Measurements from ENCODE around the gene GNAT3. TPM values are rescaled to one million over a fixed set of nuclear protein-coding genes. Genes with fewer than 3 reads are reported as not detected.

GNAT3 gene
- total and polyA plus RNA-seq, 2 donors (not counting 3 experiments of a cell fraction or from before 2014, with no cell fraction given), result not detected

- dilution Hi-C loops (cut with MboI; ENCODE audit: extremely low pct_ligation_motif_present, low sequenced_read_pairs), result no loop called here
- Histone ChIP-seq H3K36me3 (ENCODE audit: control insufficient read depth in 2 of 2, extremely low read depth in 1 of 2, insufficient read depth in 2 of 2, low read length in 2 of 2) (no peaks in the 10 kb centered on the region), H2AFZ (ENCODE audit: low read depth, low read length) (no peak overlapping the region), H3K79me2 (ENCODE audit: control insufficient read depth, insufficient read depth, low read length) (no peaks in the 10 kb centered on the region), H3K4me2 (ENCODE audit: insufficient read depth, low read length) (no peak overlapping the region), H3K27me3 (ENCODE audit: control insufficient read depth in 2 of 2, insufficient read depth in 2 of 2, low read length in 2 of 2) (no peaks in the 10 kb centered on the region), H3K9me3 (replicated peaks; ENCODE audit: control insufficient read depth, insufficient read depth, low read length) (no peaks in the 10 kb centered on the region), H3K9ac (replicated peaks; ENCODE audit: extremely low read depth, insufficient read depth, low read length) (no peak overlapping the region), H4K20me1 (replicated peaks; ENCODE audit: control insufficient read depth, extremely low read depth, insufficient read depth, low read length) (no peaks in the 10 kb centered on the region), H3K9me1 (replicated peaks; ENCODE audit: control insufficient read depth, extremely low read depth, insufficient read depth, low read length) (no peaks in the 10 kb centered on the region), H3K27ac (ENCODE audit: insufficient read depth, low read depth, low read length) (no peak overlapping the region), H3K4me1 (ENCODE audit: control insufficient read depth, extremely low read depth, insufficient read depth, low read length) (no peaks in the 10 kb centered on the region), H3K4me3 (replicated peaks in 1 of 3; ENCODE audit: insufficient read depth in 1 of 3, low read depth in 1 of 3, low read length in 3 of 3) (no peak overlapping the region)
- no peak for DNase-seq (ENCODE audit: low read depth, low spot score)
- CTCF ChIA-PET, result no interaction called here
- intact Hi-C loops (cut with micrococcal nuclease), result no loop called here
- FAIRE-seq, result no peak
- BruUV-seq (replicated peaks), result no TSS peak
- POLR2A ChIA-PET, result no interaction called here
- TF ChIP-seq FOS (IDR thresholded peaks at IDR 0.05; ENCODE audit: borderline replicate concordance, insufficient read depth, low read length) (no peak), POLR2A (IDR thresholded peaks at IDR 0.05; ENCODE audit: low read depth, low read length) (no peak), MYC (IDR thresholded peaks at IDR 0.05; ENCODE audit: low read depth, low read length) (no peak), EZH2 (IDR thresholded peaks at IDR 0.05; ENCODE audit: borderline replicate concordance, low read depth, low read length, severe bottlenecking) (no peak), POLR2AphosphoS5 (IDR thresholded peaks at IDR 0.05; ENCODE audit: insufficient read depth, low read depth, low read length) (no peak), GATA2 (IDR thresholded peaks at IDR 0.05; ENCODE audit: insufficient read depth, insufficient read length, low read depth, low read length) (no peak), JUN (IDR thresholded peaks at IDR 0.05; ENCODE audit: borderline replicate concordance, insufficient read depth, insufficient read length, low read depth) (no peak), CTCF (IDR thresholded peaks at IDR 0.05; ENCODE audit: extremely low read depth in 1 of 2, insufficient read depth in 1 of 2, low read depth in 1 of 2, low read length in 2 of 2) (no peak)
- TF ChIP-seq, protein P1, sequence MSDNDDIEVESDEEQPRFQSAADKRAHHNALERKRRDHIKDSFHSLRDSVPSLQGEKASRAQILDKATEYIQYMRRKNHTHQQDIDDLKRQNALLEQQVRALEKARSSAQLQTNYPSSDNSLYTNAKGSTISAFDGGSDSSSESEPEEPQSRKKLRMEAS (IDR thresholded peaks at IDR 0.05; ENCODE audit: insufficient read depth, insufficient read length), result no peak
Measured at GRCh38 chr7:80464211-80464610, 47.7 kb downstream of the GNAT3 start.

Measured in endothelial cell of umbilical vein (primary cell).